Type B pancreatic cell (in vitro differentiated cells): ENCODE results near the gene ZNF213. TPM values are rescaled to one million over a fixed set of nuclear protein-coding genes. Genes with fewer than 3 reads are reported as not detected.
"Not testable (repeated sequence)": the region's sequence is repeated elsewhere in the genome, so short reads cannot be mapped to it uniquely, and the experiment has no call there.

Source experiments
- DNase-seq: peaks from one replicate; pipeline ENCODE4 v3.0.0; 2021; ENCODE audit warnings: mixed read lengths; ENCODE audit not compliant: unreplicated experiment; ENCODE audit errors: extremely low spot score
- H3K27ac Mint-ChIP-seq: 2 replicates; pipeline ENCODE4 v1.8.0; 2021; ENCODE audit warnings: mild to moderate bottlenecking, mixed read lengths
- H3K27me3 Mint-ChIP-seq: 2 replicates; pipeline ENCODE4 v1.8.0; 2021; ENCODE audit warnings: mixed read lengths
- H3K36me3 Mint-ChIP-seq: 2 replicates; pipeline ENCODE4 v1.8.0; 2021; ENCODE audit warnings: mixed read lengths
- H3K4me1 Mint-ChIP-seq: one replicate; pipeline ENCODE4 v1.8.0; 2021; ENCODE audit warnings: mixed read lengths; ENCODE audit not compliant: unreplicated experiment
- H3K4me3 Mint-ChIP-seq: 2 replicates; pipeline ENCODE4 v1.8.0; 2021; ENCODE audit warnings: mild to moderate bottlenecking, mixed read lengths
- H3K9me3 Mint-ChIP-seq: 2 replicates; pipeline ENCODE4 v1.8.0; 2021; ENCODE audit warnings: mixed read lengths
- total RNA-seq: library from RNA; stranded (reverse); gene quantifications from 2 replicates; pipeline ENCODE4 v1.2.1, GENCODE V29; 2021; ENCODE audit warnings: low replicate concordance
- TF ChIP-seq, protein P1 (sequence below): fragments of 200-600 bp; sonication (generic); conservative IDR thresholded peaks from 2 replicates; pipeline ENCODE4 v1.5.0; 2021; ENCODE audit warnings: antibody characterized with exemption, mild to moderate bottlenecking

Gene ZNF213
- total RNA-seq, 1 donor from 2014 or later: 13.3 TPM

GRCh38 chr16:3175157-3176093 lies 40.6 kb downstream of the ZNF213 start:
- peak overlapping the region; percentile 34 for H3K4me3 Mint-ChIP-seq
- H3K27ac Mint-ChIP-seq: no peak overlapping the region
- TF ChIP-seq, protein P1, sequence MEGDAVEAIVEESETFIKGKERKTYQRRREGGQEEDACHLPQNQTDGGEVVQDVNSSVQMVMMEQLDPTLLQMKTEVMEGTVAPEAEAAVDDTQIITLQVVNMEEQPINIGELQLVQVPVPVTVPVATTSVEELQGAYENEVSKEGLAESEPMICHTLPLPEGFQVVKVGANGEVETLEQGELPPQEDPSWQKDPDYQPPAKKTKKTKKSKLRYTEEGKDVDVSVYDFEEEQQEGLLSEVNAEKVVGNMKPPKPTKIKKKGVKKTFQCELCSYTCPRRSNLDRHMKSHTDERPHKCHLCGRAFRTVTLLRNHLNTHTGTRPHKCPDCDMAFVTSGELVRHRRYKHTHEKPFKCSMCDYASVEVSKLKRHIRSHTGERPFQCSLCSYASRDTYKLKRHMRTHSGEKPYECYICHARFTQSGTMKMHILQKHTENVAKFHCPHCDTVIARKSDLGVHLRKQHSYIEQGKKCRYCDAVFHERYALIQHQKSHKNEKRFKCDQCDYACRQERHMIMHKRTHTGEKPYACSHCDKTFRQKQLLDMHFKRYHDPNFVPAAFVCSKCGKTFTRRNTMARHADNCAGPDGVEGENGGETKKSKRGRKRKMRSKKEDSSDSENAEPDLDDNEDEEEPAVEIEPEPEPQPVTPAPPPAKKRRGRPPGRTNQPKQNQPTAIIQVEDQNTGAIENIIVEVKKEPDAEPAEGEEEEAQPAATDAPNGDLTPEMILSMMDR: no peak
- H3K27me3 Mint-ChIP-seq: peaks cover 93% of the 10 kb centered on the region
- H3K4me1 Mint-ChIP-seq: peaks cover 9% of the 10 kb centered on the region
- no peaks in the 10 kb centered on the region for H3K36me3 Mint-ChIP-seq
- no peak for DNase-seq
- H3K9me3 Mint-ChIP-seq: no peaks in the 10 kb centered on the region

GRCh38 chr16:3179651-3180050 lies 44.8 kb downstream of the ZNF213 start:
- TF ChIP-seq, protein P1: no peak
- no peak overlapping the region for H3K4me3 Mint-ChIP-seq
- H3K4me1 Mint-ChIP-seq: peaks cover 17% of the 10 kb centered on the region
- no peaks in the 10 kb centered on the region for H3K9me3 Mint-ChIP-seq
- DNase-seq: no peak
- no peaks in the 10 kb centered on the region for H3K36me3 Mint-ChIP-seq
- peaks cover 99% of the 10 kb centered on the region for H3K27me3 Mint-ChIP-seq
- H3K27ac Mint-ChIP-seq: no peak overlapping the region

- Mint-ChIP-seq H3K4me3 (no peak overlapping the region), H3K36me3 (no peaks in the 10 kb centered on the region), H3K9me3 (no peaks in the 10 kb centered on the region), H3K27me3 (peaks cover 94% of the 10 kb centered on the region), H3K27ac (no peak overlapping the region), H3K4me1 (peaks cover 17% of the 10 kb centered on the region)
- no peak for DNase-seq
- TF ChIP-seq, protein P1: no peak
These were observed 45.6 kb downstream of the ZNF213 start for GRCh38 chr16:3180445-3180878.

DNA sequence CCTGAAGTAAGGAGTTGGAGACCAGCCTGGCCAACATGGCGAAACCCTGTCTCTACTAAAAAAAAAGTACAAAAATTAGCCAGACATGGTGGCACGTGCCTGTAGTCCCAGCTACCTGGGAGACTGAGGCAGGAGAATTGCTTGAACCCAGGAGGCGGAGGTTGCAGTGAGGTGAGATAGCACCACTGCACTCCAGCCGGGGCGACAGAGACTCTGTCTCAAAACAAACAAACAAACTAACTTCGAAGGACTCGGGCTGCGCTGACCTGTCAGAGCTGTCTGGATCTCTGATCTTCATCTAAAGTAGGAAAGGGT lies 47.4 kb downstream of the ZNF213 start:
- peak overlapping the region; percentile 83 for H3K27ac Mint-ChIP-seq
- H3K4me1 Mint-ChIP-seq: peaks cover 17% of the 10 kb centered on the region
- H3K36me3 Mint-ChIP-seq, H3K9me3 Mint-ChIP-seq, DNase-seq: not testable (repeated sequence)
- H3K4me3 Mint-ChIP-seq: peak overlapping the region; percentile 91
- H3K27me3 Mint-ChIP-seq: peaks cover 94% of the 10 kb centered on the region

DNA sequence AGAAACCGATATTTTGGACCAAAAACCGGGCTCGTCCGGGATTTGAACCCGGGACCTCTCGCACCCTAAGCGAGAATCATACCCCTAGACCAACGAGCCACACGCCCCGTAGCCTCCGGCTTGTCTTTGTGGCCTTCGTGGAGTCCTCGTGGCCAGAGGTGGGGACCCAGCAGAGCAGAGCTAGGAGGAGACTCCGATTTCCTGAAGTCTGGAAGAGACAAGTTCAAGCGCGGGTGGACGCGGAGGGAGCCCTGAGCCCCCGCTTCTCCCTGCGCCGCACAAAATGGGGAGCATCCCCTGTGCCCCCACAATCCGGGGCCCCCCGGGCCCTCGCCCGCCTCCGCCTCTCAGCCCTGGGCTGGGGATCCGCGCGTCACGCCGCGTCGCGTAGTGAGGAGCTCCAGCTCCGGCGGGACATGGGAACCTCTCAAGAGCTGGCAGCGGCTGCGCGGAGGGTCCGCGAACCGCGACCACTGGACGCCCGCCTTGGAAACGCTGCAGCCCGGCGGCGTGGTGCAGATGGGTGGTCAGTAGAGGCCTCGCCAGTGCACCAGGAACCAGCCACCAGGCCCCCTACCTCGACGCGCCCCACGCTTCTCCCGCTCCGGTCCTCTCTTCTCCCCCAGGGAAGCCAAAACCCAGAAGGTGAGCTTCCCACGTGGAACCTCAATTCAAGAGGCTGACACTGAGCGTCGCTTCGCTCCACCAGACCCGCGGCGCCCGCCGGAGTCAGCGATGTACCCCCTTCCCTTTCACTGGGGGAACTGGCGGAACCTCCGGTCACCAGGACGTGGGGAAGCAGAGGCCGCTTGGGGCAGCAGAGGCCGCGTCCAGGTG lies 48.0 kb downstream of the ZNF213 start:
- H3K4me3 Mint-ChIP-seq: peak overlapping the region; percentile 91
- H3K4me1 Mint-ChIP-seq: peaks cover 17% of the 10 kb centered on the region
- H3K36me3 Mint-ChIP-seq: no peaks in the 10 kb centered on the region
- H3K27ac Mint-ChIP-seq: peak overlapping the region; percentile 83
- TF ChIP-seq, protein P1: peak; percentile 41
- no peaks in the 10 kb centered on the region for H3K9me3 Mint-ChIP-seq
- peaks cover 94% of the 10 kb centered on the region for H3K27me3 Mint-ChIP-seq
- no peak for DNase-seq
